ACC112 (cell line): Measurements from ENCODE around the gene NRG2.

Experiments used
- H2AFZ ChIP-seq: fragments of 200-600 bp; sonication (generic); one replicate; pipeline ENCODE4 v1.6.0; 2017; ENCODE audit warnings: antibody characterized with exemption, low read length; ENCODE audit not compliant: unreplicated experiment
- H3K27ac ChIP-seq: fragments of 200-600 bp; sonication (generic); 2 replicates; pipeline ENCODE4 v1.5.1; 2014; ENCODE audit warnings: low read depth, mild to moderate bottlenecking, antibody characterized with exemption, low read length, moderate library complexity
- H3K27me3 ChIP-seq: fragments of 200-600 bp; sonication (generic); 2 replicates; pipeline ENCODE4 v1.6.1; 2014; ENCODE audit warnings: mild to moderate bottlenecking, antibody characterized with exemption, low read length, moderate library complexity, mixed read lengths; ENCODE audit not compliant: insufficient read depth
- H3K36me3 ChIP-seq: fragments of 200-600 bp; sonication (generic); 2 replicates; pipeline ENCODE4 v1.6.1; 2016; ENCODE audit warnings: mild to moderate bottlenecking, antibody characterized with exemption, low read length, moderate library complexity, mixed read lengths; ENCODE audit not compliant: insufficient read depth
- H3K4me1 ChIP-seq: fragments of 200-600 bp; sonication (generic); one replicate; pipeline ENCODE4 v1.6.1; 2016; ENCODE audit warnings: low read length, mixed read lengths; ENCODE audit not compliant: insufficient read depth, unreplicated experiment, control insufficient read depth
- H3K4me3 ChIP-seq: fragments of 200-600 bp; sonication (generic); 2 replicates; pipeline ENCODE4 v1.5.1; 2014; ENCODE audit warnings: mild to moderate bottlenecking, low read depth, low read length
- H3K79me2 ChIP-seq: fragments of 200-600 bp; sonication (generic); one replicate; pipeline ENCODE4 v1.6.0; 2016; ENCODE audit warnings: low read length; ENCODE audit not compliant: control insufficient read depth, unreplicated experiment, insufficient read depth

NRG2 gene

GRCh38 chr5:139910901-139911300 is 132.2 kb downstream of the NRG2 start:
- no peaks in the 10 kb centered on the region for H3K36me3 ChIP-seq
- no peaks in the 10 kb centered on the region for H3K79me2 ChIP-seq
- no peak overlapping the region for H2AFZ ChIP-seq
- peaks cover 36% of the 10 kb centered on the region for H3K27me3 ChIP-seq
- H3K4me3 ChIP-seq, result no peak overlapping the region
- H3K4me1 ChIP-seq, result no peaks in the 10 kb centered on the region
- no peak overlapping the region for H3K27ac ChIP-seq

DNA sequence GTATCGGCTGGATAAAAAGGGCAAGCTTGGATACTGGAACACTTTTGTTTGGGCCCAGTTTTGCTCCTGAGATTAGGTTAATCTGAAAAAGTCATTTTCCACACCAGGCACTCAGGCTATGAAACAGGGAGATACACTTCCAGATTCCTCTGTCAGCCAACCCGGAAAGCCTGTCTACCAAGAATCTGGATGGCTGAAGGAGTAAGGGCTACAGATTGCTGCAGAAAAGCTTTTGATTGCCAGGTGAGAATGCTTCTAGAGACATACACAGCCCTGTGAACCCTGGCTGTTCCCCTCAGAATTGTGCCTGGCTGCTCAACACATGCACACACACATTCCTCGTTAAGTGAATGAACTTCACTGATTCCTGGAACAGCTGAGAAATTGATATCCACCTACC is 133.1 kb downstream of the NRG2 start:
- Histone ChIP-seq H3K4me1 (no peaks in the 10 kb centered on the region), H2AFZ (no peak overlapping the region), H3K36me3 (no peaks in the 10 kb centered on the region), H3K27ac (no peak overlapping the region), H3K4me3 (no peak overlapping the region), H3K79me2 (no peaks in the 10 kb centered on the region), H3K27me3 (peaks cover 36% of the 10 kb centered on the region)

DNA sequence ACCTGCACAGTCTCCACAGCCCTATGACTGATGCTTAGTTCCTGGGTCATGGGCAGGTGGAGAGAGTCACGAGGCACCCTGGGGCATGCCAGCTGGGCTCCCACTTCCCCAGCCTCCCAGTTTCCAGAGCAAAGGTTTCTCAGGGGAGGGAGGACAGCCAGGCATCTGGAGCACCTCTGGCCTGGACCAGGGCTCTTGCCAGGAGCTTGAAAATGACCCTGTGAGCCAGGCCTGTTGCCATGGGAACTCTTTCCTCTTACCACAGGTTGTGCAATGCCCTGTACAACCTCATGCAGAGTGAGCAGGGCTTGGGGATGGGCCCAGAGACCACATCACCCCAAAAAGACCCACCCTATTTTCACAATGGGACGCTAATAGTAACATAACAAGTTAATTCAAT is 134.3 kb downstream of the NRG2 start:
- H3K27ac ChIP-seq, result no peak overlapping the region
- H3K79me2 ChIP-seq, result no peaks in the 10 kb centered on the region
- peaks cover 49% of the 10 kb centered on the region for H3K27me3 ChIP-seq
- H2AFZ ChIP-seq, result no peak overlapping the region
- H3K4me3 ChIP-seq, result no peak overlapping the region
- H3K4me1 ChIP-seq, result no peaks in the 10 kb centered on the region
- H3K36me3 ChIP-seq, result no peaks in the 10 kb centered on the region

DNA sequence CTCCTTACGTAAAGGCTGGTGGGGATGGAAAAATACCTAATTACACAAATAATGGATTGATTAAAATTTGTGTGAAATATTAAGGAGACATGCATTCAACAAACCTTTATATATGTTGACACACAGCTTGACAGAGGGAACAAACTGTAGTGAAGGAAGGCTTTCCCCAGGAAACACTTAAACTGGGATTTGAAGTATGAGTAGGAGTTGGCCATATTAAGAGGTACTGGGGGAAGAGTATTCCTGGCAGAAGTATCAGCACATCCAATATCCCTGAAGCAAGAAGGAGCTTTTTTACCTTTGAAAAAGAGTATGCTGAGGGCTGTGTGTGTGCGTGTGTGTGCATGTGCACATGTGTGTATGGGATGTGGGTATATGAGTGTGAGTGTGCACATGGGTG is 136.4 kb downstream of the NRG2 start:
- peaks cover 61% of the 10 kb centered on the region for H3K27me3 ChIP-seq
- H2AFZ ChIP-seq, result no peak overlapping the region
- H3K27ac ChIP-seq, result no peak overlapping the region
- no peaks in the 10 kb centered on the region for H3K4me1 ChIP-seq
- no peak overlapping the region for H3K4me3 ChIP-seq
- no peaks in the 10 kb centered on the region for H3K36me3 ChIP-seq
- H3K79me2 ChIP-seq, result no peaks in the 10 kb centered on the region

GRCh38 chr5:139904816-139905661 is 138.1 kb downstream of the NRG2 start:
- H3K4me1 ChIP-seq, result no peaks in the 10 kb centered on the region
- H3K27me3 ChIP-seq, result peaks cover 76% of the 10 kb centered on the region
- no peaks in the 10 kb centered on the region for H3K79me2 ChIP-seq
- no peak overlapping the region for H2AFZ ChIP-seq
- no peak overlapping the region for H3K27ac ChIP-seq
- H3K36me3 ChIP-seq, result no peaks in the 10 kb centered on the region
- H3K4me3 ChIP-seq, result no peak overlapping the region

GRCh38 chr5:139904566-139904815 is 138.6 kb downstream of the NRG2 start:
- H3K27ac ChIP-seq, result no peak overlapping the region
- H3K36me3 ChIP-seq, result no peaks in the 10 kb centered on the region
- peak overlapping the region; percentile 38 for H3K4me3 ChIP-seq
- H3K79me2 ChIP-seq, result no peaks in the 10 kb centered on the region
- peaks cover 82% of the 10 kb centered on the region for H3K27me3 ChIP-seq
- H3K4me1 ChIP-seq, result no peaks in the 10 kb centered on the region
- no peak overlapping the region for H2AFZ ChIP-seq

DNA sequence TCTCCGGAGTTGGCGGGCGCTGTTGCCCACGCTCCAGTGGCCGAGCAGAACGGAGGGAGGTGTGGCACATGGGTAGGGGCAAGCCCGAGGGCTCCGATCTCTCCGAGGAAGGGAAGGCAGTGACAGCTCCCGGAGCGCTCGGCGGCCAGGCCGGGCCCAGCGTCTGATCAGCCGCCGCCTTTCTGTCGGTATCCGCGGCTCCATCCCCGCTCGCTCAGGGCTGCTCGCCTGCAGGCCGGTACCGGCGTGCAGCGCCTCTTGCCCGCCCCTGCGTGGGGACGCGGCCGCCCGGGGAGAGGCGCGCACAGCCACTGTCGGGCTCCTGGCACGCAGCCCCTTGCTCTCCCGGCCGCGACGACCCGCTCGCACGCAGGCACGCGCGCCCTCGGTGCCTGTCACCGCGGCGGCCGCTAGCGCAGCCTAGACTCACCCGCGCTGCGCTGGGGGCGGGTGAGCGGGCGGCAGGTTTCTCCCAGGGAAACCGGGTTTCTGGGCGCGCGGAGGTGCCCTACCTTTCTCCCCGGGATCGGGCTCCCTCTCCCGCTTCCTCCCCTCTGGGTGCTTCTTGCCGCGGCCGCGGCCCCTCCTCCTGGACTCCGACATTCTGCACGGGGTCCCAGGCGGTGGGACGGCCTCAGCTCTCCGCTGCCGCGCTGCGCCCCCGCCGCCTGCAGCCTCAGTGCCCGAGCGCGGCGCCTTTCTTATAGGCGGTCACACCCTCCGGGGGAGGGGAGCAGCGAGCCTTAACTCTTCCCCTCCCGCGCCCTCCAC is 139.1 kb downstream of the NRG2 start:
- Histone ChIP-seq H3K27ac (no peak overlapping the region), H3K79me2 (no peaks in the 10 kb centered on the region), H2AFZ (no peak overlapping the region), H3K4me1 (no peaks in the 10 kb centered on the region), H3K27me3 (peaks cover 87% of the 10 kb centered on the region), H3K36me3 (no peaks in the 10 kb centered on the region), H3K4me3 (peak overlapping the region; percentile 38)

DNA sequence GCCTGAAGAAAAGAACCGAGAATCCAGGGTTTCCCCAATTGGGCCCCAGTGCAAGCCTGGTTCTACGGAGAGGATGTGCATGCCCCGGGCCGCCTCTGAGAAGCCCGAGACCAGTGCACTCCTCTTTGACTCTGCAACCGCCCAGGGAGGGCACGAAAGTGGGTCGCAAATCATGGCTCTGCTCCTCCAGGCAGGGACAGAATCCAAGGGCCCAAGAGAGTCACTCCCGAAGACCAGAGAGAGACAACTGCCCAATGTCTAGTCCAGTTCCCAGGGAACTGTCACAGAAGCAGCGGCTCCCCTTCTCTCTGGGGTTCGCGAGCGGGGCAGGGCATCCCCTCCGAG is 139.7 kb downstream of the NRG2 start:
- Histone ChIP-seq H3K27me3 (peaks cover 88% of the 10 kb centered on the region), H3K4me1 (no peaks in the 10 kb centered on the region), H3K36me3 (no peaks in the 10 kb centered on the region), H3K4me3 (peak overlapping the region; percentile 38), H3K27ac (no peak overlapping the region), H2AFZ (no peak overlapping the region), H3K79me2 (no peaks in the 10 kb centered on the region)

DNA sequence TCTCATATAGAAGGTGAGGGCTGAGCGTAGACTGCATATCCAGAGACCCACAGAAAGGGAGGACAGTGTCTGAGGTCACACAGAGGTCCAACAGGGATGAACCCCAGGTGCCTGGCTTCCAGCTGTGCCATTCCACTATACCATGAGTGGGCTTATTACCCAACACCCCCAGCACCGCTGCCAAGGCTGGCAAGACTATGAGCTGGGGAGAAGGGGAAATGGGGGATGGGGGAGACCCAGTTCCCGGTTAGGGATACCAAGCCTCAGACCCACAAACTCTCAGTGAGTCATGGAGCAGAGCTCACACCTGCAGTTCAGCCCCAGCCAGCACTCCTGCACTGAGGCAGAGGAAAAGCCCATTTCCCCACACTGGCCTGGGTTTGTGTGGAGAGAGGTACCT is 141.1 kb downstream of the NRG2 start:
- Histone ChIP-seq H3K27me3 (peaks cover 80% of the 10 kb centered on the region), H3K79me2 (no peaks in the 10 kb centered on the region), H2AFZ (no peak overlapping the region), H3K4me1 (no peaks in the 10 kb centered on the region), H3K4me3 (no peak overlapping the region), H3K27ac (no peak overlapping the region), H3K36me3 (no peaks in the 10 kb centered on the region)

- peaks cover 72% of the 10 kb centered on the region for H3K27me3 ChIP-seq
Measured at GRCh38 chr5:139901251-139901575, 141.9 kb downstream of the NRG2 start.

DNA sequence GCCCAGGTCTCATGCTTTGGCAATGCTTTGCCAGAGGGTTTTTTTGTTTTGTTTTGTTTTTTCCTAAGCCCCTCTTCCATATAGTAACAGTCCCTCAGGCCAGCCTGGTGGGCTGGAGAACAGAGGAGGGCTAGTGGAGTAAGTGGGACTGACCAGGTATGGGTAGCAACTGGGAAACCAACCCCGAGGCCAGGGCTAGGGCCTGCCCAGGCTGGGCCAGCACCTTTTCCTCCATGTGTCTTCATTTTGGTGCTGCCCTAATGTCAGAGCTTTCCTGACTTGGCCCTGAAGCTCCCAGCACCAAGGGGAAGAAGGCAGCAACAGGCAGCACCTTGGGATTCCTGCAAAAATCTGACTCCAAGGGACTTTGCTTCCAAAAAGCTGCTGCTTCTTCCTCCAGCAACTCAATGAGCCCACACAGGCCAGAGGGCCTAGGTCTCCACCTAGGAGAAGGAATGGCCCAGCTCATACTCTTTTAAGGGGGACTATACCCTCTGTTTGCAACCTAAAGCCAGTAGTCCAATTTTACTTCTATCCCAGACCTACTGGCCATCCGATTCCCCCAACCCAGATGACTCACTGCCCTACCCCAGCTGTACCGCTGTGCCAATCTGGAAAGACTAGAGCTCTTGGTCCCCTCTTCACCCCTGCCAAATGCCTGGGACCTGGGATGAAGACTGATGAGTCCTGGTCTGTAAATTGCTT is 142.4 kb downstream of the NRG2 start:
- Histone ChIP-seq H3K36me3 (no peaks in the 10 kb centered on the region), H3K4me1 (no peaks in the 10 kb centered on the region), H3K27ac (no peak overlapping the region), H3K4me3 (no peak overlapping the region), H3K79me2 (no peaks in the 10 kb centered on the region), H3K27me3 (peaks cover 67% of the 10 kb centered on the region), H2AFZ (no peak overlapping the region)

More at GRCh38 chr5:139901251-139901575, 141.9 kb downstream of the NRG2 start:
- Histone ChIP-seq H3K4me1 (no peaks in the 10 kb centered on the region), H3K4me3 (no peak overlapping the region), H3K79me2 (no peaks in the 10 kb centered on the region), H3K36me3 (no peaks in the 10 kb centered on the region), H3K27ac (no peak overlapping the region), H2AFZ (no peak overlapping the region)
